ENCODE measurements around the gene DDIT4L. TPM values are rescaled to one million over a fixed set of nuclear protein-coding genes. Genes with fewer than 3 reads are reported as not detected.

DDIT4L gene
- total and polyA plus RNA-seq, 2 of the 4 experiments (the other 2 are of a cell fraction): 3.1 to 3.9 TPM

GRCh38 chr4:100165809-100166208 is 24.5 kb downstream of the DDIT4L start:
- no peak for TF ChIP-seq MXI1 (IDR thresholded peaks at IDR 0.05; ENCODE audit: borderline replicate concordance, low read depth, low read length)
- no peak for TF ChIP-seq RAD21 (IDR thresholded peaks at IDR 0.05; ENCODE audit: low read length)
- TF ChIP-seq RFX5 (IDR thresholded peaks at IDR 0.05; ENCODE audit: low read depth, low read length): no peak
- no peak for TF ChIP-seq POLR2A (IDR thresholded peaks at IDR 0.05; ENCODE audit: low read depth, low read length)
- no peak for TF ChIP-seq CHD1 (IDR thresholded peaks at IDR 0.05; ENCODE audit: low read depth, low read length)
- TF ChIP-seq FOS (IDR thresholded peaks at IDR 0.05; ENCODE audit: low read depth, low read length): no peak
- TF ChIP-seq MAZ (IDR thresholded peaks at IDR 0.05; ENCODE audit: borderline replicate concordance, low read depth, low read length): no peak
- TF ChIP-seq CEBPB (IDR thresholded peaks at IDR 0.05; ENCODE audit: low read depth, low read length): no peak
- no peak for TF ChIP-seq MAFK (IDR thresholded peaks at IDR 0.05; ENCODE audit: low read depth, low read length)
- TF ChIP-seq NFE2L2 (IDR thresholded peaks at IDR 0.05; ENCODE audit: low read depth, low read length): no peak
- TF ChIP-seq, protein P1, sequence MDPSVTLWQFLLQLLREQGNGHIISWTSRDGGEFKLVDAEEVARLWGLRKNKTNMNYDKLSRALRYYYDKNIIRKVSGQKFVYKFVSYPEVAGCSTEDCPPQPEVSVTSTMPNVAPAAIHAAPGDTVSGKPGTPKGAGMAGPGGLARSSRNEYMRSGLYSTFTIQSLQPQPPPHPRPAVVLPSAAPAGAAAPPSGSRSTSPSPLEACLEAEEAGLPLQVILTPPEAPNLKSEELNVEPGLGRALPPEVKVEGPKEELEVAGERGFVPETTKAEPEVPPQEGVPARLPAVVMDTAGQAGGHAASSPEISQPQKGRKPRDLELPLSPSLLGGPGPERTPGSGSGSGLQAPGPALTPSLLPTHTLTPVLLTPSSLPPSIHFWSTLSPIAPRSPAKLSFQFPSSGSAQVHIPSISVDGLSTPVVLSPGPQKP (IDR thresholded peaks at IDR 0.05; ENCODE audit: borderline replicate concordance, low read depth, low read length): no peak
- TF ChIP-seq SMC3 (IDR thresholded peaks at IDR 0.05; ENCODE audit: low read depth, low read length): no peak
- TF ChIP-seq USF2 (IDR thresholded peaks at IDR 0.05; ENCODE audit: low read depth, low read length): no peak
- no peak for TF ChIP-seq BHLHE40 (IDR thresholded peaks at IDR 0.05; ENCODE audit: low read depth, low read length)
- TF ChIP-seq RCOR1 (IDR thresholded peaks at IDR 0.05; ENCODE audit: insufficient replicate concordance, low read length): no peak
- TF ChIP-seq CTCF (conservative IDR thresholded peaks at IDR 0.05; ENCODE audit: low read depth, low read length): no peak
- Histone ChIP-seq H3K18ac (ENCODE audit: low read depth, low read length) (no peak overlapping the region), H4K91ac (ENCODE audit: insufficient read depth, low read depth, low read length) (no peak overlapping the region), H2BK5ac (ENCODE audit: low read depth, low read length, poor library complexity, severe bottlenecking) (no peak overlapping the region), H3K9me3 (ENCODE audit: control insufficient read depth, insufficient read depth, low read length) (no peaks in the 10 kb centered on the region), H3K4ac (ENCODE audit: low read depth, low read length) (no peak overlapping the region), H3K27ac (ENCODE audit: insufficient read depth, low read length) (no peak overlapping the region), H2BK120ac (ENCODE audit: low read depth, low read length) (no peak overlapping the region), H2AFZ (replicated peaks; ENCODE audit: low read length, poor library complexity) (no peak overlapping the region), H3K23ac (ENCODE audit: low read depth, low read length) (no peak overlapping the region), H3K56ac (ENCODE audit: extremely low read depth, insufficient read depth, low read length) (no peak overlapping the region), H2BK15ac (ENCODE audit: low read depth, low read length) (no peak overlapping the region), H2AK5ac (ENCODE audit: low read depth, low read length) (no peak overlapping the region), H4K5ac (ENCODE audit: low read depth, low read length) (no peak overlapping the region), H2AK9ac (replicated peaks; ENCODE audit: low read depth, low read length, poor library complexity) (no peak overlapping the region), H4K8ac (ENCODE audit: low read depth in 2 of 2, low read length in 2 of 2) (no peak overlapping the region), H4K20me1 (ENCODE audit: insufficient read depth, low read length) (no peaks in the 10 kb centered on the region), H3K79me1 (ENCODE audit: low read depth in 1 of 2, low read length in 2 of 2) (no peaks in the 10 kb centered on the region), H2BK20ac (ENCODE audit: low read depth, low read length) (no peak overlapping the region), H3K14ac (replicated peaks; ENCODE audit: low read depth, low read length) (no peak overlapping the region), H3K36me3 (ENCODE audit: control insufficient read depth, insufficient read depth, low read length) (no peaks in the 10 kb centered on the region), H3K4me3 (ENCODE audit: insufficient read depth, low read depth, low read length) (no peak overlapping the region), H3K9ac (ENCODE audit: low read depth, low read length) (no peak overlapping the region), H3K4me1 (ENCODE audit: control insufficient read depth, insufficient read depth, low read length) (peaks cover 2% of the 10 kb centered on the region; the same call in 1 of the 2 replicates), H3K4me2 (ENCODE audit: low read depth, low read length) (no peak overlapping the region), H3K9me1 (ENCODE audit: insufficient read depth, low read length) (peaks cover 2% of the 10 kb centered on the region), H3K27me3 (ENCODE audit: control insufficient read depth, insufficient read depth, low read length) (no peaks in the 10 kb centered on the region)
- in situ Hi-C loops (cut with MboI; ENCODE audit: low sequenced_read_pairs): no loop called here
- ChIA-PET CTCF (interaction anchor here (0.6 to 0.8 kb wide), 2 partner anchors 1427 to 1855 kb away, joined by 3 read pairs; no protein-coding TSS in a partner anchor), POLR2A (ENCODE audit: unreplicated experiment) (no interaction called here)
- dilution Hi-C loops (cut with HindIII; ENCODE audit: low sequenced_read_pairs, unreplicated experiment): no loop called here
- BruUV-seq (replicated peaks): no TSS peak
- no CpG with 5 or more reads among the region's 1 CpG for WGBS, 2 experiments (ENCODE audit: extremely low coverage in 2 of 2, insufficient read length in 1 of 2)
- intact Hi-C loops (cut with micrococcal nuclease): no loop called here
- ATAC-seq (ENCODE audit: low read depth) (no peak), DNase-seq (peak; percentile 5)
